ENCODE measurements around the gene ALOX15. TPM values are rescaled to one million over a fixed set of nuclear protein-coding genes. Genes with fewer than 3 reads are reported as not detected.
"Not testable (repeated sequence)": the region's sequence is repeated elsewhere in the genome, so short reads cannot be mapped to it uniquely, and the experiment has no call there.

Gene ALOX15
- total RNA-seq, 2 donors from 2014 or later, result not detected

DNA sequence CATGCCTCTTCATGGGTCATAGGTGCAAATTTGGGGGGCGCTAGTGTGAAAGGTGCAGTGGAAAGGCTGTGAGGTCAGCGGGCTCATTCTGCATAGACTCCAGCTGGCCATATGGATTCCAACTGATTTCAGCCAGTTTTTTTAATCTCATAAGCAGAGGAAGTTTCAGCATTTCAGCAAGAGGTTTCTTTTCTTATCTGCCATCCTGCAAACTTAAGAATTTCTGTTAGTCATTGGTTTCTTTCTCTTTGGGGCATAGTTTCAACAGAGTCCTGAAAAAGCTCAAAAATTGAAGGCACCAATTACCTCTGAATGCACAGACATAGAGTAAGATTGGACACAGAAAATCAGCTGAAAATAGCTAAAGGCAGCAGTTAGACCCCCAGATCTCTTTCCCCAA is 16.2 kb upstream of the ALOX15 start:
- Histone ChIP-seq H3K27ac (ENCODE audit: low read depth, low read length) (no peak overlapping the region), H3K4me3 (ENCODE audit: low read length) (no peak overlapping the region), H3K27me3 (ENCODE audit: control insufficient read depth, insufficient read depth, low read length, poor library complexity, severe bottlenecking) (no peaks in the 10 kb centered on the region), H3K9ac (ENCODE audit: extremely low read depth, low read length, poor library complexity, severe bottlenecking) (no peak overlapping the region), H3K4me1 (ENCODE audit: control insufficient read depth, insufficient read depth, low read length) (no peaks in the 10 kb centered on the region), H3K9me3 (ENCODE audit: control insufficient read depth, low read length) (no peaks in the 10 kb centered on the region), H3K36me3 (ENCODE audit: control insufficient read depth, insufficient read depth, low read length) (no peaks in the 10 kb centered on the region)
- 83 to 100% methylated on average over 2 of the region's 2 CpGs for WGBS, 2 experiments (ENCODE audit: insufficient coverage in 1 of 2, insufficient read length in 1 of 2)
- DNase-seq, result no peak
- no peaks in the 10 kb centered on the region for H3K4me1 Mint-ChIP-seq
- H3K36me3 Mint-ChIP-seq (ENCODE audit: low read depth), result no peaks in the 10 kb centered on the region
- no peak overlapping the region for H3K27ac Mint-ChIP-seq
- TF ChIP-seq, protein P1, sequence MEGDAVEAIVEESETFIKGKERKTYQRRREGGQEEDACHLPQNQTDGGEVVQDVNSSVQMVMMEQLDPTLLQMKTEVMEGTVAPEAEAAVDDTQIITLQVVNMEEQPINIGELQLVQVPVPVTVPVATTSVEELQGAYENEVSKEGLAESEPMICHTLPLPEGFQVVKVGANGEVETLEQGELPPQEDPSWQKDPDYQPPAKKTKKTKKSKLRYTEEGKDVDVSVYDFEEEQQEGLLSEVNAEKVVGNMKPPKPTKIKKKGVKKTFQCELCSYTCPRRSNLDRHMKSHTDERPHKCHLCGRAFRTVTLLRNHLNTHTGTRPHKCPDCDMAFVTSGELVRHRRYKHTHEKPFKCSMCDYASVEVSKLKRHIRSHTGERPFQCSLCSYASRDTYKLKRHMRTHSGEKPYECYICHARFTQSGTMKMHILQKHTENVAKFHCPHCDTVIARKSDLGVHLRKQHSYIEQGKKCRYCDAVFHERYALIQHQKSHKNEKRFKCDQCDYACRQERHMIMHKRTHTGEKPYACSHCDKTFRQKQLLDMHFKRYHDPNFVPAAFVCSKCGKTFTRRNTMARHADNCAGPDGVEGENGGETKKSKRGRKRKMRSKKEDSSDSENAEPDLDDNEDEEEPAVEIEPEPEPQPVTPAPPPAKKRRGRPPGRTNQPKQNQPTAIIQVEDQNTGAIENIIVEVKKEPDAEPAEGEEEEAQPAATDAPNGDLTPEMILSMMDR (conservative IDR thresholded peaks at IDR 0.05), result no peak
- peaks cover 3% of the 10 kb centered on the region for H3K9me3 Mint-ChIP-seq
- peaks cover 8% of the 10 kb centered on the region for H3K27me3 Mint-ChIP-seq (ENCODE audit: insufficient read depth)
- H3K4me3 Mint-ChIP-seq, result no peak overlapping the region

GRCh38 chr17:4655933-4656332 is 14.5 kb upstream of the ALOX15 start:
- H3K9me3 Mint-ChIP-seq; H3K27me3 Mint-ChIP-seq (ENCODE audit: insufficient read depth): not testable (repeated sequence)
- 94 to 97% methylated on average over 4 to 7 of the region's 7 CpGs for WGBS, 2 experiments (ENCODE audit: insufficient coverage in 1 of 2, insufficient read length in 1 of 2)

GRCh38 chr17:4652997-4653396 is 11.5 kb upstream of the ALOX15 start:
- Histone ChIP-seq H3K36me3 (ENCODE audit: control insufficient read depth, insufficient read depth, low read length) (no peaks in the 10 kb centered on the region), H3K4me3 (ENCODE audit: low read length) (no peak overlapping the region), H3K27ac (ENCODE audit: low read depth, low read length) (no peak overlapping the region), H3K9me3 (ENCODE audit: control insufficient read depth, low read length) (no peaks in the 10 kb centered on the region), H3K4me1 (ENCODE audit: control insufficient read depth, insufficient read depth, low read length) (no peaks in the 10 kb centered on the region), H3K9ac (ENCODE audit: extremely low read depth, low read length, poor library complexity, severe bottlenecking) (no peak overlapping the region), H3K27me3 (ENCODE audit: control insufficient read depth, insufficient read depth, low read length, poor library complexity, severe bottlenecking) (peaks cover 6% of the 10 kb centered on the region)
- no peak for DNase-seq
- H3K4me1 Mint-ChIP-seq, result no peaks in the 10 kb centered on the region
- peaks cover 3% of the 10 kb centered on the region for H3K9me3 Mint-ChIP-seq
- no peak overlapping the region for H3K27ac Mint-ChIP-seq
- H3K4me3 Mint-ChIP-seq, result no peak overlapping the region
- TF ChIP-seq, protein P1 (conservative IDR thresholded peaks at IDR 0.05), result no peak
- no peaks in the 10 kb centered on the region for H3K36me3 Mint-ChIP-seq (ENCODE audit: low read depth)
- H3K27me3 Mint-ChIP-seq (ENCODE audit: insufficient read depth), result peaks cover 25% of the 10 kb centered on the region
- 96 to 100% methylated on average over 1 to 5 of the region's 5 CpGs for WGBS, 2 experiments (ENCODE audit: insufficient coverage in 1 of 2, insufficient read length in 1 of 2)

More at GRCh38 chr17:4655933-4656332, 14.5 kb upstream of the ALOX15 start:
- not testable (repeated sequence) for H3K36me3 ChIP-seq (ENCODE audit: control insufficient read depth, insufficient read depth, low read length); H3K27ac Mint-ChIP-seq; H3K4me3 ChIP-seq (ENCODE audit: low read length); H3K4me3 Mint-ChIP-seq; H3K36me3 Mint-ChIP-seq (ENCODE audit: low read depth); H3K4me1 Mint-ChIP-seq; H3K9me3 ChIP-seq (ENCODE audit: control insufficient read depth, low read length); H3K9ac ChIP-seq (ENCODE audit: extremely low read depth, low read length, poor library complexity, severe bottlenecking); DNase-seq; H3K27me3 ChIP-seq (ENCODE audit: control insufficient read depth, insufficient read depth, low read length, poor library complexity, severe bottlenecking); H3K4me1 ChIP-seq (ENCODE audit: control insufficient read depth, insufficient read depth, low read length); H3K27ac ChIP-seq (ENCODE audit: low read depth, low read length)

- Histone ChIP-seq H3K27me3 (ENCODE audit: control insufficient read depth, insufficient read depth, low read length, poor library complexity, severe bottlenecking) (peaks cover 36% of the 10 kb centered on the region), H3K4me3 (ENCODE audit: low read length) (no peak overlapping the region), H3K4me1 (ENCODE audit: control insufficient read depth, insufficient read depth, low read length) (no peaks in the 10 kb centered on the region), H3K9me3 (ENCODE audit: control insufficient read depth, low read length) (no peaks in the 10 kb centered on the region), H3K36me3 (ENCODE audit: control insufficient read depth, insufficient read depth, low read length) (no peaks in the 10 kb centered on the region), H3K9ac (ENCODE audit: extremely low read depth, low read length, poor library complexity, severe bottlenecking) (no peak overlapping the region), H3K27ac (ENCODE audit: low read depth, low read length) (no peak overlapping the region)
- Mint-ChIP-seq H3K27ac (no peak overlapping the region), H3K36me3 (ENCODE audit: low read depth) (no peaks in the 10 kb centered on the region), H3K4me1 (no peaks in the 10 kb centered on the region), H3K4me3 (no peak overlapping the region), H3K9me3 (no peaks in the 10 kb centered on the region), H3K27me3 (ENCODE audit: insufficient read depth) (peaks cover 53% of the 10 kb centered on the region)
- 92 to 100% methylated on average over 2 of the region's 2 CpGs for WGBS, 2 experiments (ENCODE audit: insufficient coverage in 1 of 2, insufficient read length in 1 of 2)
- DNase-seq, result no peak
- TF ChIP-seq, protein P1 (conservative IDR thresholded peaks at IDR 0.05), result no peak
Measured at GRCh38 chr17:4648741-4649140, 7.3 kb upstream of the ALOX15 start.

Measured in endodermal cell (in vitro differentiated cells).